ENCODE results near the gene KCNH8.

KCNH8 gene

DNA sequence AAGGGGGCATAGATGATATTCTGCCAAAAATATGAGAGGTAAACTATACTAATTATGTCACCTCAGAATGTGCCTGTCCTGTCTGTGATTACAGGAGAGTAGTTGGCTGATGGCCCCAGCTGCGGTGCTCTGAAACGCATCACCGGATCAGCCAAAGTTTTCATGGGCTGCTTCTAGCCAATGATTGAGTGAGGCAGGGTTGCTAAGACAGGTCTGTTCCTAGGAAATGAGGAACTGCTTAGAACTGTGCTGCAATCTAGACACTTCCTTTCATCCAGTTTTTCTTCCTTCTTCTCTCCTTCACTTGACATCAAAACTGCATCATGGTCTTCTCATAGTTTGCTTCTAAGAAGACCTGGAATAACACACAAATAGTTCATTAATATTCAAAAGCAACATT lies 124.0 kb downstream of the KCNH8 start:
- Histone ChIP-seq H4K20me1 (ENCODE audit: control insufficient read depth, insufficient read depth, low read depth, low read length) (no peaks in the 10 kb centered on the region), H3K4me1 (ENCODE audit: control insufficient read depth, low read length) (peaks cover 14% of the 10 kb centered on the region)
- TF ChIP-seq, protein P1, sequence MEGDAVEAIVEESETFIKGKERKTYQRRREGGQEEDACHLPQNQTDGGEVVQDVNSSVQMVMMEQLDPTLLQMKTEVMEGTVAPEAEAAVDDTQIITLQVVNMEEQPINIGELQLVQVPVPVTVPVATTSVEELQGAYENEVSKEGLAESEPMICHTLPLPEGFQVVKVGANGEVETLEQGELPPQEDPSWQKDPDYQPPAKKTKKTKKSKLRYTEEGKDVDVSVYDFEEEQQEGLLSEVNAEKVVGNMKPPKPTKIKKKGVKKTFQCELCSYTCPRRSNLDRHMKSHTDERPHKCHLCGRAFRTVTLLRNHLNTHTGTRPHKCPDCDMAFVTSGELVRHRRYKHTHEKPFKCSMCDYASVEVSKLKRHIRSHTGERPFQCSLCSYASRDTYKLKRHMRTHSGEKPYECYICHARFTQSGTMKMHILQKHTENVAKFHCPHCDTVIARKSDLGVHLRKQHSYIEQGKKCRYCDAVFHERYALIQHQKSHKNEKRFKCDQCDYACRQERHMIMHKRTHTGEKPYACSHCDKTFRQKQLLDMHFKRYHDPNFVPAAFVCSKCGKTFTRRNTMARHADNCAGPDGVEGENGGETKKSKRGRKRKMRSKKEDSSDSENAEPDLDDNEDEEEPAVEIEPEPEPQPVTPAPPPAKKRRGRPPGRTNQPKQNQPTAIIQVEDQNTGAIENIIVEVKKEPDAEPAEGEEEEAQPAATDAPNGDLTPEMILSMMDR (IDR thresholded peaks at IDR 0.05; ENCODE audit: low read depth, low read length, poor library complexity, severe bottlenecking): no peak
- no peak for TF ChIP-seq EZH2phosphoT487 (IDR thresholded peaks at IDR 0.05; ENCODE audit: borderline replicate concordance, low read length)

DNA sequence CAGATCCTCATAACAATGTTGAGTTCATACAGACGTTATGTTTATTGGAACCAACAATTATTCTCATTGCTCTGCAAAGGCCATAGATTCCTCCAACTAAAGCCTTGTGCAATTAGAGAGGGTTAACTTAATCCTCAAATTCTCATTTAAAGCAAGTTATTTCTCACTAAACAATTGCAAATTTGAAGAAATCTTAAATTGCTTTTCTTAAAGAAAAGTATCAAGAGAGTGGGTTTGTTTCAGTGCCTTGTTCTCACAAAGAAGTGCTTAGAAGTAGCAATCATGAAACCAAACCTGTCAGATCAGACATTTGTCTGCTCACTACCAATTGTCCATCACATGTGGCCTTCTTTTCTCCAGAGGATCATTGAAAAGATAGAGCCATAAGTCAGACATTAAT lies 124.8 kb downstream of the KCNH8 start:
- Histone ChIP-seq H3K27me3 (ENCODE audit: control insufficient read depth, low read length) (no peaks in the 10 kb centered on the region), H3K36me3 (ENCODE audit: control insufficient read depth, low read length) (no peaks in the 10 kb centered on the region), H4K20me1 (ENCODE audit: control insufficient read depth, insufficient read depth, low read depth, low read length) (no peaks in the 10 kb centered on the region), H3K9me3 (ENCODE audit: control insufficient read depth, insufficient read depth, low read length) (no peaks in the 10 kb centered on the region), H3K27ac (ENCODE audit: low read depth, low read length) (no peak overlapping the region), H3F3A (ENCODE audit: control insufficient read depth, insufficient read depth) (no peaks in the 10 kb centered on the region), H3K9me2 (replicated peaks; ENCODE audit: control insufficient read depth, low read length) (no peaks in the 10 kb centered on the region), H3K4me3 (ENCODE audit: low read length) (no peak overlapping the region), H3K4me2 (ENCODE audit: low read length) (no peak overlapping the region), H3K79me2 (ENCODE audit: control insufficient read depth, low read length) (no peaks in the 10 kb centered on the region), H3K4me1 (ENCODE audit: control insufficient read depth, low read length) (peaks cover 14% of the 10 kb centered on the region)
- no peak for TF ChIP-seq EZH2phosphoT487 (IDR thresholded peaks at IDR 0.05; ENCODE audit: borderline replicate concordance, low read length)
- TF ChIP-seq, protein P1 (IDR thresholded peaks at IDR 0.05; ENCODE audit: low read depth, low read length, poor library complexity, severe bottlenecking): no peak

More for the DNA sequence above, 124.0 kb downstream of the KCNH8 start:
- Histone ChIP-seq H3K9me2 (replicated peaks; ENCODE audit: control insufficient read depth, low read length) (no peaks in the 10 kb centered on the region), H3K79me2 (ENCODE audit: control insufficient read depth, low read length) (no peaks in the 10 kb centered on the region), H3K9me3 (ENCODE audit: control insufficient read depth, insufficient read depth, low read length) (no peaks in the 10 kb centered on the region), H3K27me3 (ENCODE audit: control insufficient read depth, low read length) (no peaks in the 10 kb centered on the region), H3K27ac (ENCODE audit: low read depth, low read length) (no peak overlapping the region), H3K4me3 (ENCODE audit: low read length) (no peak overlapping the region), H3K36me3 (ENCODE audit: control insufficient read depth, low read length) (no peaks in the 10 kb centered on the region), H3K4me2 (ENCODE audit: low read length) (peak overlapping the region; percentile 28; the same call in 1 of the 2 replicates), H3F3A (ENCODE audit: control insufficient read depth, insufficient read depth) (no peaks in the 10 kb centered on the region)

DNA sequence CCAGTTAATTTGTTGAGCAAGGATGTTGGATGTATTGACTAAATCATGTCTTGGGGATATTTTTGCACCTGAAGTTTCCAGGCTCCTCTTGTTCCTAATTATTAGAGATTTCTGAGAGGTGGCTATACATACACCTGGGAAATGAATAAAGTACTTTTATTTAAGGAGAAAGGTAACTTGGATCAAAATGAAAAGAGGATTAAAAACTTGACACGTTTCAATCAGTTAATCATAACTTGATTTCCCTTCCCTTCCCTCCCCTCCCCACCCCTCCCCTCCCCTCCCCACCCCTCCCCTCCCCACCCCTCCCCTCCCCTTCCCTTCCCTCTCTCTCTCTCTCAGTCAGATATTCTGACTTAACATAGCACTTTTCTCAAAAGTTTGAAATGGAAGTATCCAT lies 126.3 kb downstream of the KCNH8 start:
- no peaks in the 10 kb centered on the region for H3K9me2 ChIP-seq (replicated peaks; ENCODE audit: control insufficient read depth, low read length)
- no peaks in the 10 kb centered on the region for H3K9me3 ChIP-seq (ENCODE audit: control insufficient read depth, insufficient read depth, low read length)
- no peaks in the 10 kb centered on the region for H4K20me1 ChIP-seq (ENCODE audit: control insufficient read depth, insufficient read depth, low read depth, low read length)
- no peaks in the 10 kb centered on the region for H3K36me3 ChIP-seq (ENCODE audit: control insufficient read depth, low read length)
- no peak overlapping the region for H3K27ac ChIP-seq (ENCODE audit: low read depth, low read length)
- TF ChIP-seq, protein P1 (IDR thresholded peaks at IDR 0.05; ENCODE audit: low read depth, low read length, poor library complexity, severe bottlenecking): no peak
- TF ChIP-seq EZH2phosphoT487 (IDR thresholded peaks at IDR 0.05; ENCODE audit: borderline replicate concordance, low read length): no peak
- H3K79me2 ChIP-seq (ENCODE audit: control insufficient read depth, low read length): no peaks in the 10 kb centered on the region
- no peak overlapping the region for H3K4me2 ChIP-seq (ENCODE audit: low read length)
- no peak overlapping the region for H3K4me3 ChIP-seq (ENCODE audit: low read length)
- peaks cover 14% of the 10 kb centered on the region for H3K4me1 ChIP-seq (ENCODE audit: control insufficient read depth, low read length)
- no peaks in the 10 kb centered on the region for H3K27me3 ChIP-seq (ENCODE audit: control insufficient read depth, low read length)
- H3F3A ChIP-seq (ENCODE audit: control insufficient read depth, insufficient read depth): no peaks in the 10 kb centered on the region

All from DOHH2 (cell line).